ENCODE measurements around the gene HORMAD2. TPM values are rescaled to one million over a fixed set of nuclear protein-coding genes. Genes with fewer than 3 reads are reported as not detected.

HORMAD2 gene
- total and polyA plus RNA-seq, 2 donors (not counting 1 experiment from before 2014, with no cell fraction given): not detected

DNA sequence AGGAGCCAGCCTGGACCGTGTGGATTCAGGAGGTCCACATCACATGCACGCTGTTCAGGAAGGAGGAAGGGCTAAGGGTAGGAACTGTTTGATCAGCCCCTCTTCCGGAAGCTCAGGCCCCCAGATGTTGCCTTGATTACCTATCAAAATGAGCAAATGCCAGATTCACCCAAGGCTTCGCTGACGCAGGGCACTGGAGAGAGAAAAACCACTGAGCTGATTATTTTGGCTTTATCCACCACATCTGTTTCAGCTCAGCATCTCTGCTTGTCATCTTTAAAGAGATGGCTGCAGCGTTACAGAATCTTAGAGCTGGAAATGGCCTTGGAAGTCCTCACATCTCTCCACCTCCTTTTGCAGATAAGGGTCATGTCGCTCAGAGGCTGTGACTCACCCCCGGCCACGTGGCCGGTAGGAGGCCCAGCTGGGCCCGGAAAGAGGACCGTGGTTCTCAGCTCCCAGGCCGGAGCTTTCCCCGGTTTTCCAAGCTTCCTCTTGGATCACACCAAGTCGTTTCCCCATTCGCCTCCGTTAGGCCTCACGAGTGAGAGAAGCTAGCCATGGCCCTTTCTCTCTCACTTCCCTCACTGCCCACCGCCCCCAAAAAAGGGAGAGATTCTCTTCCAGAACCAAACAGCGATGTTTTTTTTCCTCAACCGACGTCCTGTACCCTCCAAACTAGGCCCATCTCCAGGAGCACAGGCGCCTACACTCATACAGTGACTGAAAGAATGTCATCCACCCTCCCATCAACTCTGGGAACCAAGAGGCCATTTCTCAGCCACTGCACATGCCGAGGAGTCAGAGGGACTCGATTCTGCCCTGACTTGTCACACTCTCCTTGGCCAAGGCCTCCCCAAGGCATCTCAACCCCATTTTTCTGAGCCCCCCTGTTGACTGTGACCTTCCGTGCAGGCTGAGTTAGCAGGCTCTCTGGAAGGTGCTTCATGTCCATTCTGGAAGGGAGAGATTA, 128.7 kb downstream of the HORMAD2 start:
- no peak overlapping the region for H3K9ac ChIP-seq (ENCODE audit: low read length)

More for the DNA sequence above, 128.7 kb downstream of the HORMAD2 start:
- H3K4me3 ChIP-seq (ENCODE audit: control extremely low read depth in 1 of 5, extremely low read depth in 1 of 5, insufficient read depth in 1 of 5, low read depth in 2 of 5, low read length in 4 of 5): no peak overlapping the region
- no peaks in the 10 kb centered on the region for H3K9me3 Mint-ChIP-seq (ENCODE audit: insufficient read depth)
- H3K79me2 ChIP-seq (ENCODE audit: control insufficient read depth, insufficient read depth, low read length): no peaks in the 10 kb centered on the region
- no peak overlapping the region for H2AFZ ChIP-seq (ENCODE audit: insufficient read depth, low read depth, low read length, poor library complexity, severe bottlenecking)
- no peaks in the 10 kb centered on the region for H3K27me3 ChIP-seq (replicated peaks in 1 of 4; ENCODE audit: control extremely low read depth in 1 of 4, control insufficient read depth in 3 of 4, insufficient read depth in 4 of 4, low read length in 3 of 4)
- H3K4me1 Mint-ChIP-seq: no peaks in the 10 kb centered on the region
- POLR2A ChIA-PET: no interaction called here
- intact Hi-C loops (cut with micrococcal nuclease): no loop called here
- H3K9me3 ChIP-seq (ENCODE audit: control extremely low read depth in 1 of 3, control insufficient read depth in 2 of 3, insufficient read depth in 1 of 3, low read length in 2 of 3): no peaks in the 10 kb centered on the region
- 79% methylated on average over 24 of the region's 26 CpGs for WGBS (ENCODE audit: insufficient coverage)
- TF ChIP-seq, protein P1, sequence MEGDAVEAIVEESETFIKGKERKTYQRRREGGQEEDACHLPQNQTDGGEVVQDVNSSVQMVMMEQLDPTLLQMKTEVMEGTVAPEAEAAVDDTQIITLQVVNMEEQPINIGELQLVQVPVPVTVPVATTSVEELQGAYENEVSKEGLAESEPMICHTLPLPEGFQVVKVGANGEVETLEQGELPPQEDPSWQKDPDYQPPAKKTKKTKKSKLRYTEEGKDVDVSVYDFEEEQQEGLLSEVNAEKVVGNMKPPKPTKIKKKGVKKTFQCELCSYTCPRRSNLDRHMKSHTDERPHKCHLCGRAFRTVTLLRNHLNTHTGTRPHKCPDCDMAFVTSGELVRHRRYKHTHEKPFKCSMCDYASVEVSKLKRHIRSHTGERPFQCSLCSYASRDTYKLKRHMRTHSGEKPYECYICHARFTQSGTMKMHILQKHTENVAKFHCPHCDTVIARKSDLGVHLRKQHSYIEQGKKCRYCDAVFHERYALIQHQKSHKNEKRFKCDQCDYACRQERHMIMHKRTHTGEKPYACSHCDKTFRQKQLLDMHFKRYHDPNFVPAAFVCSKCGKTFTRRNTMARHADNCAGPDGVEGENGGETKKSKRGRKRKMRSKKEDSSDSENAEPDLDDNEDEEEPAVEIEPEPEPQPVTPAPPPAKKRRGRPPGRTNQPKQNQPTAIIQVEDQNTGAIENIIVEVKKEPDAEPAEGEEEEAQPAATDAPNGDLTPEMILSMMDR (IDR thresholded peaks at IDR 0.05): no peak
- no peak for TF ChIP-seq EZH2 (IDR thresholded peaks at IDR 0.05; ENCODE audit: borderline replicate concordance, insufficient read depth, low read depth, low read length, poor library complexity, severe bottlenecking)
- no peak for ATAC-seq (ENCODE audit: low read depth)
- no peak overlapping the region for H3K27ac Mint-ChIP-seq
- no peak for DNase-seq
- H3K4me1 ChIP-seq (ENCODE audit: control insufficient read depth in 2 of 2, insufficient read depth in 2 of 2, low read length in 2 of 2): no peaks in the 10 kb centered on the region
- H3K27ac ChIP-seq (ENCODE audit: low read length in 2 of 2): no peak overlapping the region
- no peaks in the 10 kb centered on the region for H4K20me1 ChIP-seq (ENCODE audit: control insufficient read depth, insufficient read depth, low read length, poor library complexity, severe bottlenecking)
- CTCF ChIA-PET: interaction anchor here (0.6 kb wide), 1 partner anchor 75 kb away, joined by 3 read pairs; no protein-coding TSS in a partner anchor
- H3K4me2 ChIP-seq (replicated peaks; ENCODE audit: low read depth, low read length, poor library complexity, severe bottlenecking): no peak overlapping the region
- H3K27me3 Mint-ChIP-seq: peaks cover 15% of the 10 kb centered on the region
- H3K36me3 ChIP-seq (replicated peaks in 1 of 2; ENCODE audit: control extremely low read depth in 1 of 2, control insufficient read depth in 1 of 2, extremely low read depth in 1 of 2, insufficient read depth in 2 of 2, low read length in 1 of 2): no peaks in the 10 kb centered on the region
- H3K4me3 Mint-ChIP-seq: no peak overlapping the region

Measured in B cell (primary cell).